ENCODE data around the gene DNAJC6.
"Not testable (repeated sequence)": the region's sequence is repeated elsewhere in the genome, so short reads cannot be mapped to it uniquely, and the experiment has no call there.

The DNAJC6 gene

GRCh38 chr1:65434255-65434654, 124.9 kb downstream of the DNAJC6 start:
- DNase-seq: no peak

- DNase-seq: no peak
These were observed 125.4 kb downstream of the DNAJC6 start for GRCh38 chr1:65434760-65435159.

GRCh38 chr1:65435987-65436386, 126.6 kb downstream of the DNAJC6 start:
- DNase-seq: peak; percentile 78

DNA sequence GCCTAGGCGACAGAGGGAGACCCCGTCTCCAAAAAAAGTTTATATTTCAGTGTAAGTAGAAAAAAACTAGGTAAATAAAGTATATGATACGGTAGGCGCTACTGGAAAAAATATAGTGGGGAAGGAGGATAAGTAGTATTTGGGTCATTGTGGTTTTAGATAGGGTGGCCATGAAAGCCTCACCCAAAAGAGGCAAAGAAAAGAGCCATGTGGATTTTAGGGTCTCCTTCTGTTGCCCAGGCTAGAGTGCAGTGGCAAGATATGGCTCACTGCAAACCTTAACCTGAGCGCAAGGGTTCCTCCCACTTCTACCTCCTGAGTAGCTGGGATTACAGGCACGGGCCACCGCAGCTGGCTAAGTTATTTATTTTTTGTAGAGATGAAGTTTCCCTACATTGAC, 128.3 kb downstream of the DNAJC6 start:
- no peak for DNase-seq

GRCh38 chr1:65440322-65440900, 131.1 kb downstream of the DNAJC6 start:
- DNase-seq: no peak

DNA sequence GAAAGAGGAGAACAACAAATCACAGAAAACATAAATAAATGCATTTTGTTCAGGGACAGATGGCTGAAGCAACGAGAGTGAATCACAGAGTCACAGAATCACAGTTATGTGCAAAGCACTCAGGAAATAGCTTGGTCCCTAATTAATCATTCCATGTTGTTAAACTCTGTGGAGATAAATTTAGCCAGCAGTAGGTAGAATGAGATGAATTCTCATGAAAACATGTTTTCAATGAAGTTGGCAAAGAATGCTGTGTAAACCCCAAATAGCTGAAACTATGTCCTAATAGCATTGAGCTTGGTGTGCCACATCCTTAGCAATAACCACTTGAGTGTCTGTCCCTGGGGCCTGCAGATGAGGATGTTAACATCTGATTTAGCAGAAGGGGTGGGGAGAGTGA, 131.6 kb downstream of the DNAJC6 start:
- DNase-seq: peak; percentile 63

GRCh38 chr1:65441464-65441863, 132.1 kb downstream of the DNAJC6 start:
- DNase-seq: no peak

- no peak for DNase-seq
These were observed 133.1 kb downstream of the DNAJC6 start for GRCh38 chr1:65442442-65442841.

DNA sequence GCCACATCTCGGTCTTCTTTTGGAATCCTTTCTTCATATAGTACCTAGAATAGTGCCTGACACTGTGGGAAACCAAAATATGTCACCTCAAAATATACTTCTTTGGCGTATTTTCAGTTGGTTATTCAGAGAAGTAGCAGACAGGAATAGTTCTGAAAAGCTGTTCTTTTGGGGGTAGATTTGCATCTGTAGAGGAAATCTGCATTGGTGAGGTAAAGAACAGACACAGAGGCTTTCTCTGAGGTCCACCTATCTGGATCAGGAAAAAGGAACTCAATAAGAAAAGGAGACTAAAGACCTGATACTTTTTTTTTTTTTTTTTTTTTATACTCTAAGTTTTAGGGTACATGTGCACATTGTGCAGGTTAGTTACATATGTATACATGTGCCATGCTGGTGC, 134.3 kb downstream of the DNAJC6 start:
- no peak for DNase-seq

DNA sequence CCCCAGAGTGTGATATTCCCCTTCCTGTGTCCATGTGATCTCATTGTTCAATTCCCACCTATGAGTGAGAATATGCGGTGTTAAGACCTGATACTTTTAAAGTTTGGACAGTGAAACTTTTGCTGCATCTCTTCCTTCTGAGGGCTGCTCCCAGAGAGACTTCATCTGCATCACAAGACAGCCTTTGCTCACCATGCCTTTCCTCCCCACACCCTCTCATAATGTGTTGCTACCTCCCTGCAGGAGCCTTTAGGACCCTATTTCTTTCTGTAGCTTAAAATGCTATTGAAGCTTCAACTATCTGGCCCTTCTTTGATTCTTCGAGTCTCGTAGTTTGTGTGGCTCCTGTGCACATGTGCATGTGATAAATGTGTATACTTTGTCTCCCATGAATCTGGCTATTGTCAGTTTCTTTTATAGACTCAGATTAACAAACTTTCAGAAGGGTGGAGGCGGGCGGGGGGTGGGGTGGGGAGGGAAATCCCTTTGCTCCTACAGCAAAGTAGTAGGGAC, 134.8 kb downstream of the DNAJC6 start:
- DNase-seq: no peak

- DNase-seq: no peak
These were observed 136.5 kb downstream of the DNAJC6 start for GRCh38 chr1:65445837-65446236.

DNA sequence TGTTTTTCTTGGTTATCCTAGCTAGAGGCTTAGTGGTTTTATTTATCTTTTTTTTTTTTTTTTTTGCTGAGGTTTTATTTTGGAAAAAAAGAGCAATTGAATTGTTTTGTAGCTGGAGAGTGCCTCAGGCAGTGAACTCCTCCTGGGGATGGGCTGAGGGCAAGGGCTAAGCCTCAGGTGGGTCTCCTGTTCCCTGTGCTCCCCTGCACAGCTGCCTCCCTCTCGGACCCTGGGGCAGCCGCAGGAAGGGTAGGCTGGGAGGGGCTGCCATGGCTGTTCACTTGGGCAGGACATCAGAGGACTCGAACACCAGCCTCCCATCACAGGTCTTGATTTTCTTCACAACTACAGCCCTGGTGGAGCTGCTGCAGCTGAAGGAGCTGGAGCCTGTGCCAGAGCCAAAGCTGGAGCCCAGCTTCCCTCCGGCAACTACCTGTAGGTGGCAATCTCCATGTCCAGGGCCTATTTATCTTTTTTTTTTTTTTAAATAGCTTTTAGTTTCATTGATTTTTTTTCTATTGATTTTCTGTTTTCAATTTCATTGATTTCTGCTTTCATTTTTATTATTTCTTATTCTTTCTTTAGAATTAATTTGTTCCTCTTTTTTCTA, 140.0 kb downstream of the DNAJC6 start:
- DNase-seq: no peak

- not testable (repeated sequence) for DNase-seq
These were observed 146.3 kb downstream of the DNAJC6 start for GRCh38 chr1:65455678-65456077.

DNA sequence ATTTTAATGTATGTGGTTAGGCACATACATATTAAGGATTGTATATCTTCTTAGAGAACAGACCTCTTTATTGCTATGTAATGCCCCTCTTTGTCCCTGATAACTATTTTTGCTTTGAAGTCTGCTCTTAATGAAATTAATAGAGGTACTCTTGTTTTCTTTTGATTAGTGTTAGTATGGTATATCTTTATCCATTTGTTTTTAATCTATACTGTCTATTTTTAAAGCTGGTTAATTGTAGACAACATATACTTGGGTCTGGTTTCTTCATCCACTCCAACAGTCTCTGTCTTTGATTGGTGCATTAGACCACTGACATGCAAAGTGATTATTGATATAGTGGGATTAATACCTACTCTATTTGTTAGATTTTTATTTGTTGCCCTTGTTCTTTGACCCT, 147.1 kb downstream of the DNAJC6 start:
- no peak for DNase-seq

GRCh38 chr1:65457868-65458267, 148.5 kb downstream of the DNAJC6 start:
- DNase-seq: no peak

GRCh38 chr1:65458730-65459396, 149.5 kb downstream of the DNAJC6 start:
- DNase-seq: no peak

GRCh38 chr1:65459397-65459768, 150.0 kb downstream of the DNAJC6 start:
- peak; percentile 34 for DNase-seq
